GDM1 (cell line): Measurements from ENCODE around the gene SAMD11.

Source experiments
- DNase-seq: peaks from one replicate; lab custom pipeline; 2025; lab: John Stamatoyannopoulos, UW

Gene SAMD11

DNA sequence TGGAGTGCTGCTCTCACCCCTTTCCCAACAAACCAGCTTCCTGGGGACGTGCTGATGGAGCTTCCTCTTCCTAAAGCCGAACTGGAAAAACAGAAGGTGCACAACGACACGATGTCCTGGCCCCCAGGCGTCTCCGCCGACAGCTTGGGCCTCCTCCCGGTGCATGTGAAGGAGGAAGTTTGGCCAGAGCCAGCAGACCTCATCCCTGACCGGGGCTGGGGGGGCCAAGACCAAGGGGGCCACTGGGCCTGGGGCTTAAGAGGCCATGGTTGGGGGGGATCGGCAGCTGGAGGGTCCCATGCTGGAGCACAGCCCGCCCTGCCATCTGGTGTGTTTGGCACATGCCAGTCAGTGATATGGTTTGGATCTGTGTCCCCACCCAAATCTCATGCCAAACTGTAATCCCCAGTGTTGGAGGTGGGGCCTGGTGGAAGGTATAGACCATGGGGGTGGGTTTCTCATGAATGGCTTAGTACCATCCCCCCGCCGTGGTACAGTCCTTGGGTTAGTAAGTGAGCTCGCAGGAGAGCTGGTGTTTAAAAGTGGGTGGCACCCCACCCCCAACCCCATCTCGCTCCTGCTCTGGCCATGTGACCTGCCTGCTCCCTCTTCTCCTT, 69.8 kb downstream of the SAMD11 start:
- no peak for DNase-seq
